ENCODE measurements around the gene INPP5E.

Gene INPP5E

GRCh38 chr9:136470792-136471469, 31.3 kb upstream of the INPP5E start:
- Histone ChIP-seq H3K9ac (ENCODE audit: low read depth, low read length) (no peak overlapping the region), H3K27me3 (ENCODE audit: insufficient read depth, low read length) (no peaks in the 10 kb centered on the region), H3K4me3 (ENCODE audit: low read length) (no peak overlapping the region), H3K9me3 (ENCODE audit: insufficient read depth, low read depth, low read length) (no peaks in the 10 kb centered on the region), H3K27ac (ENCODE audit: low read depth, low read length) (no peak overlapping the region), H3K36me3 (ENCODE audit: insufficient read depth, low read length) (peaks cover 100% of the 10 kb centered on the region), H3K4me1 (ENCODE audit: insufficient read depth, low read length) (no peaks in the 10 kb centered on the region)
- WGBS: 95% methylated on average over 12 of the region's 12 CpGs

DNA sequence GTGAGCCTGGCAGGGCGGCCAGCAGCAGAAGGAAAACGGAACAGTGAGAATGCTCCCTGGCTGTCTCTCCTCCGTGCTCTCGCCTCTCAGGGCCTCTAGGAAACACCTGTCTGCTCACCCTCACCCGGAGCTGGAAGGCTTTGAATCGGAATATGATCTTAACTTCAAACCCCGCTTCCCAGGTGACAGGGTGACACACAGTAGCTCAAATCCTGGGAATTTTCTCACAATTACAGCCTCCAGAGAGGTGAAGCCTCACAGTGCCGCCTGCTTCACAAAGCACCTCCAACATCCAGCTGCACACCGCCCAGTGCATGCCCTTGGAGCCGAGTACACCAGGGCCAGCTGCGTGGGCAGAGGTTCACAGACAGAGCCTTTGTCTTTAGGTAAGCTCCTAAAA, 30.7 kb upstream of the INPP5E start:
- H3K4me1 ChIP-seq (ENCODE audit: insufficient read depth, low read length): no peaks in the 10 kb centered on the region
- no peak overlapping the region for H3K4me3 ChIP-seq (ENCODE audit: low read length)
- no peak overlapping the region for H3K27ac ChIP-seq (ENCODE audit: low read depth, low read length)
- H3K9ac ChIP-seq (ENCODE audit: low read depth, low read length): no peak overlapping the region
- peaks cover 100% of the 10 kb centered on the region for H3K36me3 ChIP-seq (ENCODE audit: insufficient read depth, low read length)
- H3K9me3 ChIP-seq (ENCODE audit: insufficient read depth, low read depth, low read length): no peaks in the 10 kb centered on the region
- WGBS: 95% methylated on average over 11 of the region's 11 CpGs
- no peaks in the 10 kb centered on the region for H3K27me3 ChIP-seq (ENCODE audit: insufficient read depth, low read length)

DNA sequence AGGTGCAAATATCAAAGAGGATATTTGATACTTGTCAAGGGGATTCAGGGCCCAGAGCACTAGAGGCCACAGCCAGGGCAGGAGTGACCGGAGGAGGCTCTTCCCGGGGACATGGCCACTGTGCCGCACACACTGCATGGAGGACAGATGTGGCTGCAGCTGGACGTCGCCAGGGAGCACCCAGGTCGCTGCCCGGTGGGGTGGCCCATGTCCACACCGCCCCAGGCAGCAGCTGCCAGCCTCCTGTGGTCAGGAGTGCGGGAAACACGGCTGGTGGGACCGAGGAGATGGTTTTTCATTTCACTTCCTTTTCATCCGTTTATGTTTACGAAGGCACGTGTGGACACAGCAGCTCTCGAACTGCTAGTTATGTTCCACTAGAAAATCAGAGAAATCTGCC, 28.1 kb upstream of the INPP5E start:
- H3K9me3 ChIP-seq (ENCODE audit: insufficient read depth, low read depth, low read length): no peaks in the 10 kb centered on the region
- no peaks in the 10 kb centered on the region for H3K4me1 ChIP-seq (ENCODE audit: insufficient read depth, low read length)
- H3K36me3 ChIP-seq (ENCODE audit: insufficient read depth, low read length): peaks cover 100% of the 10 kb centered on the region
- no peak overlapping the region for H3K4me3 ChIP-seq (ENCODE audit: low read length)
- no peaks in the 10 kb centered on the region for H3K27me3 ChIP-seq (ENCODE audit: insufficient read depth, low read length)
- no peak overlapping the region for H3K9ac ChIP-seq (ENCODE audit: low read depth, low read length)
- no peak overlapping the region for H3K27ac ChIP-seq (ENCODE audit: low read depth, low read length)
- 97% methylated on average over 15 of the region's 15 CpGs for WGBS

DNA sequence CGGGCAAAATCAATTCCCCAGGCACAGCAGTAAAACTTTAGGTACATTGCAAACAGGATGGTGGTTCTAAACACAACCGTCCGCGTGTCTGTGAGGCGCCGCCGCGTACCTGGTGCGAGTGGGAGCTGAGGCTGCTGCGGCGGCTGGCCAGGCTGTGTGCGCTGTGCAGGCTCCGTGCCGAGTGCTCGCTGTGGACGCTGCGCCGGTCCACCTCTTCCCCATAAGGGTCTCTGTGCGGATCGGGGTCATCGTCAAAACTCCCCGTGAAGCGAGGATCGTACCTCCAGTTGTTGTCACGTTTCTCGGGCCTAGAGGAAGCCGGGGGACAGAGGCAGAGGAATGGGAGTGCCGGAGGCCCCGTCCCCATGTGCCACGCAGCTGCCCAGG, 26.5 kb upstream of the INPP5E start:
- Histone ChIP-seq H3K27ac (ENCODE audit: low read depth, low read length) (no peak overlapping the region), H3K4me3 (ENCODE audit: low read length) (no peak overlapping the region), H3K9ac (ENCODE audit: low read depth, low read length) (no peak overlapping the region), H3K9me3 (ENCODE audit: insufficient read depth, low read depth, low read length) (no peaks in the 10 kb centered on the region), H3K4me1 (ENCODE audit: insufficient read depth, low read length) (no peaks in the 10 kb centered on the region), H3K27me3 (ENCODE audit: insufficient read depth, low read length) (no peaks in the 10 kb centered on the region), H3K36me3 (ENCODE audit: insufficient read depth, low read length) (peaks cover 98% of the 10 kb centered on the region)
- 97% methylated on average over 30 of the region's 30 CpGs for whole genome bisulfite sequencing

GRCh38 chr9:136465500-136466154, 26.0 kb upstream of the INPP5E start:
- H3K36me3 ChIP-seq (ENCODE audit: insufficient read depth, low read length): peaks cover 98% of the 10 kb centered on the region

DNA sequence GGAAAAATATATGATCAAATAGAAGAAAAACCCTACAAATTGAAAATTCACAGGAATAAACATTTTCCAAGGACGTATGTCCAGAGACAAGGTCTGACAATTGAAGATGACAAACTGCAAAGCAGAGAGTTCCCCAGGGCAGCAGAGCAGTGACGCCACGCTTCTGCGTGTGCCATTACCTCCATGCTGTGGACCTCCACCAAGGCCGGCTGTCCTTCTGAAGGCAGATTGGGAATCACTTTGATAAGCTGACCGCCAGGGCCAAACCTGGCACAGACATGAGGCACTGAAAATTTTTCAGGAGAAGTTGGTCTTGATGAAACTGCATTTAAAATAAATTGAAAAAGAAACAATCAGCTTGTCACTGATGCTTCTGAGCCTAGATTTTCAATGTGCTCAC, 24.6 kb upstream of the INPP5E start:
- Histone ChIP-seq H3K4me3 (ENCODE audit: low read length) (no peak overlapping the region), H3K36me3 (ENCODE audit: insufficient read depth, low read length) (peaks cover 97% of the 10 kb centered on the region)
- 97% methylated on average over 6 of the region's 6 CpGs for WGBS

More at GRCh38 chr9:136465500-136466154, 26.0 kb upstream of the INPP5E start:
- H3K9ac ChIP-seq (ENCODE audit: low read depth, low read length): no peak overlapping the region
- H3K4me1 ChIP-seq (ENCODE audit: insufficient read depth, low read length): no peaks in the 10 kb centered on the region
- H3K27me3 ChIP-seq (ENCODE audit: insufficient read depth, low read length): no peaks in the 10 kb centered on the region
- H3K4me3 ChIP-seq (ENCODE audit: low read length): no peak overlapping the region
- WGBS: 96% methylated on average over 27 of the region's 27 CpGs
- no peak overlapping the region for H3K27ac ChIP-seq (ENCODE audit: low read depth, low read length)
- H3K9me3 ChIP-seq (ENCODE audit: insufficient read depth, low read depth, low read length): no peaks in the 10 kb centered on the region

DNA sequence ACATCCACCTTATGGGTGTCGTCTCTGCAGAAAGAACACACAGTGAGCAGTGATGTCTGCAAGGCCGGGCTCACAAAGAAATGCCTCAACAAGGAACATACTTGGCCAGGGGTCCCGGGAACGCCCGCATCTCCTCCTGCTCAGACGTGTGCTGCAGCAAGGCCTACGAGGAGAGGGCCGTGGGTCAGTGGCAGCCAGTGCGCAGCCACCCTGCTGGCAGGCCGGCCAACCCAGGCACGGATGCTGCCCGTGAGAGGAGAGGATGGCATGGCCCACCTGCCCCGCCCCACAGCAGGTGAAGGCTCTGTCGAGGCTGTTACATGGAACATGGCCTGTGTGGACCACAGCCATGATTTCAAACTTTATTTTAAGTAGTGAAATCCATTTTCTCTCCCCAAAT, 23.9 kb upstream of the INPP5E start:
- Histone ChIP-seq H3K9me3 (ENCODE audit: insufficient read depth, low read depth, low read length) (no peaks in the 10 kb centered on the region), H3K36me3 (ENCODE audit: insufficient read depth, low read length) (peaks cover 97% of the 10 kb centered on the region), H3K27ac (ENCODE audit: low read depth, low read length) (no peak overlapping the region), H3K9ac (ENCODE audit: low read depth, low read length) (no peak overlapping the region), H3K27me3 (ENCODE audit: insufficient read depth, low read length) (no peaks in the 10 kb centered on the region), H3K4me3 (ENCODE audit: low read length) (no peak overlapping the region), H3K4me1 (ENCODE audit: insufficient read depth, low read length) (no peaks in the 10 kb centered on the region)
- 96% methylated on average over 14 of the region's 14 CpGs for WGBS

More for the DNA sequence above, 24.6 kb upstream of the INPP5E start:
- H3K27me3 ChIP-seq (ENCODE audit: insufficient read depth, low read length): no peaks in the 10 kb centered on the region
- H3K9me3 ChIP-seq (ENCODE audit: insufficient read depth, low read depth, low read length): no peaks in the 10 kb centered on the region
- H3K4me1 ChIP-seq (ENCODE audit: insufficient read depth, low read length): no peaks in the 10 kb centered on the region
- no peak overlapping the region for H3K9ac ChIP-seq (ENCODE audit: low read depth, low read length)
- no peak overlapping the region for H3K27ac ChIP-seq (ENCODE audit: low read depth, low read length)

- Histone ChIP-seq H3K36me3 (ENCODE audit: insufficient read depth, low read length) (peaks cover 97% of the 10 kb centered on the region), H3K9ac (ENCODE audit: low read depth, low read length) (no peak overlapping the region)
- WGBS: 97% methylated on average over 17 of the region's 17 CpGs
These were observed 23.0 kb upstream of the INPP5E start for GRCh38 chr9:136462664-136463063.

DNA sequence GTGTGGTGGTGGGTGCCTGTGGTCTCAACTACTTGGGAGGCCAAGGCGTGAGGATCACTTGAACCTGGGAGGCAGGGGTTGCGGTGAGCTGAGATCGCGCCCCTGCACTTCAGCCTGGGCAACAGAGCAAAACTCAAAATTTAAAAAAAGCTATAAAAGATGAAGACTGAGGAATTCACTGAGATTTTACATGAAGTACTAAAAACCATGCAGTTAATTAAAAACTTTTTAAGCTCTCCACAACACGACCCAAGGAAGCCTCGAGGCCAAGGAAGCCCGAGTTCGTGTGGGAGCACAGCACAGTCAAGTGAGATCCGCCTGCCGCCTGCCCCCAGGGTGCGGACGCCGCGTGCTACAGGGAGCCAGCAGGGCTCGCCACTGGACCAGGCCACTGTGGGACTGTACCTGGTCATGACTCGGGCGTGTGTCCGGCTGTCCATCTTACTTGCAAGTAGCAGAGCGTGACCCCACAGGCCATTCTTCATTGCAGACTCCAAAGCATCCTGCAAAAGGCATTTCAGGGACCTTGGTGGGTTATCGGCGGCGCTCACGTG, 21.2 kb upstream of the INPP5E start:
- 95% methylated on average over 23 of the region's 23 CpGs for WGBS
- Histone ChIP-seq H3K9me3 (ENCODE audit: insufficient read depth, low read depth, low read length) (no peaks in the 10 kb centered on the region), H3K27me3 (ENCODE audit: insufficient read depth, low read length) (no peaks in the 10 kb centered on the region), H3K4me3 (ENCODE audit: low read length) (no peak overlapping the region), H3K4me1 (ENCODE audit: insufficient read depth, low read length) (no peaks in the 10 kb centered on the region), H3K36me3 (ENCODE audit: insufficient read depth, low read length) (peaks cover 97% of the 10 kb centered on the region), H3K9ac (ENCODE audit: low read depth, low read length) (no peak overlapping the region), H3K27ac (ENCODE audit: low read depth, low read length) (no peak overlapping the region)

More at GRCh38 chr9:136462664-136463063, 23.0 kb upstream of the INPP5E start:
- Histone ChIP-seq H3K27ac (ENCODE audit: low read depth, low read length) (no peak overlapping the region), H3K9me3 (ENCODE audit: insufficient read depth, low read depth, low read length) (no peaks in the 10 kb centered on the region), H3K4me1 (ENCODE audit: insufficient read depth, low read length) (no peaks in the 10 kb centered on the region), H3K4me3 (ENCODE audit: low read length) (no peak overlapping the region), H3K27me3 (ENCODE audit: insufficient read depth, low read length) (no peaks in the 10 kb centered on the region)

DNA sequence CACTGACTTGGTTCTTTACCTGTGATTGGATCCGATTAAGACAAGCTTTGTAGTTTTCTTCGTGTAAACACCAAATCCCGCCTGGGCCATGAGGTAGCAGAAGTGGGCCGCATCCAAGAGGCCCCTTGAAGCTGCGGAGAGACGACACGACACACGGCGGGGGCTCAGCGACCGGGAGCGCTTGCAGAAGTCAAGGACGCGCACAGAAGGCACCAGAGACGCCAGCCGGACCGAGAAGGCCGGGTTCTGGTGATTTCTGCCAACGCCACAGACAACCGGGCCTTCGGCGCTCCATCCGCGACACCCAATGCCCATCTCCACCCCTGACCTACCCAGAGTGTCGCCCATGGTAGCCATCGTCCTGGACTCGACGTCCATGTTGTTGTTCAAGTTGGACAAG, 19.8 kb upstream of the INPP5E start:
- Histone ChIP-seq H3K4me1 (ENCODE audit: insufficient read depth, low read length) (no peaks in the 10 kb centered on the region), H3K27me3 (ENCODE audit: insufficient read depth, low read length) (no peaks in the 10 kb centered on the region), H3K4me3 (ENCODE audit: low read length) (no peak overlapping the region), H3K36me3 (ENCODE audit: insufficient read depth, low read length) (peaks cover 97% of the 10 kb centered on the region), H3K9ac (ENCODE audit: low read depth, low read length) (no peak overlapping the region), H3K27ac (ENCODE audit: low read depth, low read length) (no peak overlapping the region), H3K9me3 (ENCODE audit: insufficient read depth, low read depth, low read length) (no peaks in the 10 kb centered on the region)
- 92% methylated on average over 28 of the region's 28 CpGs for WGBS

DNA sequence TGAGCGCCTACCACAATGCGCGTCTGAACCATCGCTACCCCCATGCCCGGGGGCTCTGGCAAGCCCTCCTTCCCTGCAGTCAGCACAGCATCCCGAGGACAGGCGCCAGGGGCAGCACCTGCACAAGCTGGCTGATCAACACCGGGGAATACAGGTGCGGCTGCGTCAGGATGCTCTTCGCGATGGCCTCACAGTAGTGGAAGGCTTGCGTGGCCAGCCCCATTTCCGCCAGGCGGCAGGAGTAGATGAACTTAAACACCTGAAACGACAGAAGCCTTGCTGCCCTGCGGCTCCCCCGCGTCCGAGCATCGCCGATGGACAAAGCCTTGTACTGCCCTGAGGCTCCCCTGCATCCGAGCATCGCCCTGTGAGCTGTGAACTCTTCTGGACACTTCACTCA, 17.7 kb upstream of the INPP5E start:
- H3K9me3 ChIP-seq (ENCODE audit: insufficient read depth, low read depth, low read length): no peaks in the 10 kb centered on the region
- H3K4me3 ChIP-seq (ENCODE audit: low read length): no peak overlapping the region
- no peaks in the 10 kb centered on the region for H3K27me3 ChIP-seq (ENCODE audit: insufficient read depth, low read length)
- H3K36me3 ChIP-seq (ENCODE audit: insufficient read depth, low read length): peaks cover 91% of the 10 kb centered on the region
- 96% methylated on average over 24 of the region's 24 CpGs for WGBS
- H3K9ac ChIP-seq (ENCODE audit: low read depth, low read length): no peak overlapping the region
- no peak overlapping the region for H3K27ac ChIP-seq (ENCODE audit: low read depth, low read length)
- no peaks in the 10 kb centered on the region for H3K4me1 ChIP-seq (ENCODE audit: insufficient read depth, low read length)

Measured in HUES64 (cell line).